ENCODE data around the gene ATP8A1.

The ATP8A1 gene

DNA sequence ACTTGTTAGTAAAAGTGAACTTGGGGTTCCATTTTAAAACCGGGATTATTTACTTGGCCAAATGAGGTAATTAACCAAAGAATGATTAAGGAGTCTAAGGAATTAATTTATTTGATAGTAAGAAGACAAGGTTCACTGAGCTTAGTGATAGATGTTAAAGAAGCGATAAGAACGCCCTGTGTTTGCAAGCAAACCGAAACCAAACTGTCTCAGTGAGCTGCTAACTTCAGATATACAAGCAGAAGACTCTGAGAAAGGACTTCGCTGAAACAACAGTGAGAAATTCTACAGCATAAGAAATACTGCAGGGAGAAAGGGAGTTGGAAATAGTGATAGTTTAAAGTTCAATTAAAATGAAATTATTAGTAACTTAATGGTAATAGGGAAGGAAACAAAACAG is 297.2 kb downstream of the ATP8A1 start:
- DNase-seq: no peak
